ENCODE measurements around the gene TWNK.
"Not testable (repeated sequence)": the region's sequence is repeated elsewhere in the genome, so short reads cannot be mapped to it uniquely, and the experiment has no call there.

Gene TWNK

DNA sequence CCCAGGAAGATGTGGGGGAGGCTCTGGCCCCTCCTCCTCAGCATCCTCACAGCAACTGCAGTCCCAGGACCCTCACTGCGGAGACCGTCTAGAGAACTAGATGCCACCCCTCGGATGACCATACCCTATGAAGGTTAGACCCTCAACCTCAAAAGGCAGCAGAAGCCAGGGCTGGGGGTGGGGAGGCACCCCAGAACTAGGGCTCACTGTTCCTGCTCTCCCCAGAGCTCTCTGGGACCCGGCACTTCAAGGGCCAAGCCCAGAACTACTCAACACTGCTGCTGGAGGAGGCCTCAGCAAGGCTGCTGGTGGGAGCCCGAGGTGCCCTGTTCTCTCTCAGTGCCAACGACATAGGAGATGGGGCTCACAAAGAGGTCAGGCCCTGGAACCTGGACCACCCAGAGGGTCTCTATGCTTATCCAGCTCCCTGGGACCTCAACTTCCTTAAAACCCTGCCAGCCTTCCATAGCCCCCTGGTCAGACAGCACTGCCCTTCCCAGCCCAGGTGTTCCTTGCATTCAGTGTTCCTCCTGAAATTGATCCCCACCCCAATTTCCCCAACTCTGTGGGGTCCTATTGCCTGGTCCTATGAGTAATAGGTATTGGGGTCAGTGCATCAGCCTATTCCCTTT is 14.3 kb upstream of the TWNK start:
- no peak for DNase-seq (ENCODE audit: low read depth in 2 of 2)

DNA sequence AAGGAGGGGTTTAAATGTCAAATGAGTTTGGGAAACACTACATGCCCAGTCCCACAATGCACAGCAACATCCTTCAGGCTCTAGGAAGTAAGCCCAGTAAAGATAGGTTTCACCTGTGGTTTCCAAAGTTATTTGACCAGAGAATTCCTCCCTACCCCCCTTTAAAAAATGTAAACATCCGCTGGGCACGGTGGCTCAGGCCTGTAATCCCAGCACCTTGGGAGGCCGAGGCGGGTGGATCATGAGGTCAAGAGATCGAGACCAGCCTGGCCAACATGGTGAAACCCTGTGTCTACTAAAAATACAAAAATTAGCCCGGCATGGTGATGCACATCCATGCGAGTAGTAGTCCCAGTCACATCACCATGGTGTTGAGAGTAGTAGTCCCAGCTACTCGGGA is 11.9 kb upstream of the TWNK start:
- not testable (repeated sequence) for DNase-seq (ENCODE audit: low read depth in 2 of 2)

DNA sequence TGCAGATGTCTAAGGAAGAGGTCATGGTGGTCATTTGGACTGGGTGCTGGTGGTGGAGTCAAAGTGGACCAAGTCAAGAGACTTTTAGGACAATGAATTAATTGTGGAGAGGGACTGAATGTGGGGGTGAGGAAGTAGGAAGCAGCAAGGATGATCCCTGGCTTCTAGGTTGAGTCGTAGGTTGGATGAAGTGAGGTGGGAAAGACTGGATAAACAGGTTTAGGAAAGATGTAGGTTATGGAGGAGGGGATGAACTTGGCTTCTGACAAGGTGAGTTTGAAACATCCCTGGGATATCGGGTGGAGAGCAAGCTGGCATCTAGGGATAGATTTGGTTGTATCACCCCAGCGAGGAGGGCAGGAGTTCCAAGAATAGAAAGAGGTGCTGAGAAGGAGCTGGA is 10.4 kb upstream of the TWNK start:
- DNase-seq (ENCODE audit: low read depth in 2 of 2), result no peak

GRCh38 chr10:100977436-100977835 is 9.9 kb upstream of the TWNK start:
- no peak for DNase-seq (ENCODE audit: low read depth in 2 of 2)

DNA sequence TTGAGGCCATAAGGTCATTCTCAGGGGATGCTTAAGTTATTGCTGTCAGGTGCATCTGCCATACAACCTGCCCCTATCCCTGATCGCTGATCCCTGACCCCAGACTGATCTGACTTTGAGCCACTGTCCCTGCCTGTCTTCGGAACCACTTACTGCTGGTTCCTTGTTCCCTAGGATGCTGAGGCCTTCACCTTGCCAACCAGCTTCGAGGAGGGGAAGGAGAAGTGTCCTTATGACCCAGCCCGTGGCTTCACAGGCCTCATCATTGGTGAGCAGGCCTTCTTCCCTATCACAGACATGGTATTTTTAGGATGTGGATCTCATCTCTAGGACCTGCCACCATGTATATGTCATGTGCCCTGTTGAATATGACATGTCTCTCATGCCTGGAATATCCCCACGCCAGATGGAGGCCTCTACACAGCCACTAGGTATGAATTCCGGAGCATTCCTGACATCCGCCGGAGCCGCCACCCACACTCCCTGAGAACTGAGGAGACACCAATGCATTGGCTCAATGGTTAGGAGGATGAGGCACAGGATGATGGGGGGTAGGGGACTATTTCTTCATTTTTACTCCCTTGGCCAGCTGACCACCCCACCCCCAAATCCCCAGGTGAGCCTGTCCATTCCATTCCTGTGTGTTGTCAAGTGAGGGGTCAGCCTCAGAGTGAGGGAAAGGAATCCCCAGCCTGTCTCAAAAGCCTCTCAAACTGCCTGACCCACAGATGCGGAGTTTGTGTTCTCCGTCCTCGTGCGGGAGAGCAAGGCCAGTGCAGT is 9.0 kb upstream of the TWNK start:
- no peak for DNase-seq (ENCODE audit: low read depth in 2 of 2)

DNA sequence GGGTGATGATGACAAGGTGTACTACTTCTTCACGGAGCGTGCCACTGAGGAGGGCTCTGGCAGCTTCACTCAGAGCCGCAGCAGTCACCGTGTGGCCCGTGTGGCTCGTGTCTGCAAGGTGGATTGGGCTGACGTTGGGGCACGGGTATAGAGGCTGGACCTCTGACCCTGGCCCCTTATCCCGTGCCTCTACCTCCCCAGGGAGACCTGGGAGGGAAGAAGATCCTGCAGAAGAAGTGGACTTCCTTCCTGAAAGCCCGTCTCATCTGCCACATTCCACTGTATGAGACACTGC is 8.5 kb upstream of the TWNK start:
- DNase-seq (ENCODE audit: low read depth in 2 of 2), result no peak

DNA sequence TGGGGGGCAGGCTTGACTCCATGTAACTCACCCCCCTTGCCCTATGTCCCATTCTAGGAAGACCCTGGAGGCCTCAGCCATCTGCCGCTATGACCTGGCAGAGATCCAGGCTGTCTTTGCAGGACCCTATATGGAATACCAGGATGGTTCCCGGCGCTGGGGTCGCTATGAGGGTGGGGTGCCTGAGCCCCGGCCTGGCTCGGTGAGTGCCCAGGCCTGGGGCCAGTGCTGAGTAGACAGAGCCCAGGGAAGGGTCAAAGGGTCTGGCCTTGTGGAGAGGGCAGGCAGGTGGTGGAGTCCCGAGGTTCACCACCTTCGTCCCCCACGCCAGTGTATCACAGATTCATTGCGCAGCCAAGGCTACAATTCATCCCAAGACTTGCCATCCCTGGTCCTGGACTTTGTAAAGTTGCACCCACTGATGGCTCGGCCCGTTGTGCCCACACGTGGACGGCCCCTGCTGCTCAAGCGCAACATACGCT is 7.5 kb upstream of the TWNK start:
- no peak for DNase-seq (ENCODE audit: low read depth in 2 of 2)

DNA sequence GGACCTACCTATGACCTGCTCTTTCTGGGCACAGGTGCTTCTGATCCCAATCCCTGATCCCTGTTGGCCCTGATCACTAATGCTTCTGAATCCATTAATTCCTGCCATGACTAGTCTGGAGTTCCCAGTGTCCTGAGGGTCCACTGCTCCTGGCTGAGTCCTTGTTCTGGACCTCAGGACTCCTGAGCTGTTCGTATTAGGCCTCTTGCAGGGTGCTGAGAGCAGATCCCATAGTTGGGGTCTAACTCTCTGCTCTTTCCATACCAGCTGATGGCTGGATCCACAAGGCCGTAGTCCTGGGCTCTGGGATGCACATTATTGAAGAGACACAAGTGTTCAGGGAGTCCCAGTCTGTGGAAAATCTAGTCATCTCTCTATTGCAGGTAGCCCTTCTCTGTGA is 7.0 kb upstream of the TWNK start:
- DNase-seq (ENCODE audit: low read depth in 2 of 2), result no peak

DNA sequence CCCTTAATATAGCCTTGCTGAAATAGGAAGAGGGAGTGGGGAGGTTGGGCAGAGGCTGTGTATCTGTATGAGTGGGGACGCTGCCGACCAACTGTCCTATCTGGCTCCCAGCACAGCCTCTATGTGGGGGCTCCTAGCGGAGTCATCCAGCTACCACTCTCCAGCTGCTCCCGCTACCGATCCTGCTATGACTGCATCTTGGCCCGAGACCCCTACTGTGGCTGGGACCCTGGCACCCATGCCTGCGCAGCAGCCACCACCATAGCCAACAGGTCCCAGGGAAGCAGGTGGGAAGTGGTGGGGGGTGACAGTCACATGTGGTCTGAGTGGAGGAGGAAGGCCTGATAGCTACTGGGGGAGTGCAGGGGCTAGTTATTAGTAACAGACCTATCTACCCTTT is 6.6 kb upstream of the TWNK start:
- no peak for DNase-seq (ENCODE audit: low read depth in 2 of 2)

GRCh38 chr10:100981178-100981772 is 6.1 kb upstream of the TWNK start:
- no peak for DNase-seq (ENCODE audit: low read depth in 2 of 2)

GRCh38 chr10:100982916-100983830 is 4.2 kb upstream of the TWNK start:
- no peak for DNase-seq (ENCODE audit: low read depth in 2 of 2)

- no peak for DNase-seq (ENCODE audit: low read depth in 2 of 2)
These were observed 3.3 kb upstream of the TWNK start for GRCh38 chr10:100983868-100984671.

GRCh38 chr10:100984672-100985177 is 2.6 kb upstream of the TWNK start:
- DNase-seq (ENCODE audit: low read depth in 2 of 2), result no peak

DNA sequence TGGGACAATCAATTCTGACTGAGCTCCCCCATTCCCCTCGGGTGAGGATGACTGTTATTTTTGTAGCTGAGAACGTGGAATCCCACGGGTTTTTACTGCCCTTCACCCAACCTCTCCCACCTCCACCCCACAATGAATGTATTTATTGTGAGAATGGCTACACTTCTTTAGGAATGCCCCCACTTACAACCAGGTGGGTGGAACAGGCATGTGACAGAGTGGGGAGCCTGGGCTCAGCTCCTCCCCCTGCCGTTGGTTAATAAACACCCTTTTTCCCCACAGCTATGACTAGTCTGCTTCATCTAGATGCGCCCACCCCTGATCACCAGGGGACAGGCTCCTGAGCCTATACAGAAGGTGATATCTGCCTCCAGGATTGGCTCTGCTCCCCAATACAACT is 2.0 kb upstream of the TWNK start:
- DNase-seq (ENCODE audit: low read depth in 2 of 2), result no peak

DNA sequence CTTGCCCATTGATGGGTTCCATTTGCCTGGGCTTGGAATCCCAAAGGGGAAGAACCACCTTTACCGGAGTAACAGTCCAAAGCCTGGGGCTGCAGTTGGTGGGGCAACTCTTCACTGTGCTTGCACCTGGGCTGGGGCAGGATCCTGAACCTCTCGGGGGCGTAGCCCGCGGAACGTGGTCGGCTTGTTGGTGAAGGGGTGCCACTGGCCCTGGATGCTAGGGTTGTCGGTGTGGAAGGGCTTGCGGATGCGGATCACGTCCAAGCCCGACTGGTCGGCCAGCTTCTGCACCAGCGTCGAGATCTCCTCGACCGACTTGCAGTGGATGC is 756 bp upstream of the TWNK start:
- no peak for DNase-seq (ENCODE audit: low read depth in 2 of 2)

DNA sequence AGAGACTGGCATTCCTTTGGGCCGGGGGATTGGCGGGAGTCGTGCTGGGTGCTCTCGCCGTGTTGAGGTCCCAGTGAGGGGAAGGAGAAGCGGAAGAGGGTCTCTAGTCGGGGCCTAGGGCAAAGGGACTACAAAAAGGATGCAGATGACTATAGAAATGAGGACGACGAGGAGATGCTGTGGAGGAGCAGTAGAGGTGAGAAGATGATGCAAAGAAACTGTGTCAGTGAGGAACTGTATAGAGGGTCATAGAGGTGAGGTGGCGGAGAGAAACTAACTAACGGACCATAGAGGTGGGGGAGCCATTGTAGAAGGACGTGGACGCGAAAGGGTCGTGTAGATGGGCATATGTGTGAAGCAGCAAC is 324 bp downstream of the TWNK start:
- DNase-seq (ENCODE audit: low read depth in 2 of 2), result no peak

DNA sequence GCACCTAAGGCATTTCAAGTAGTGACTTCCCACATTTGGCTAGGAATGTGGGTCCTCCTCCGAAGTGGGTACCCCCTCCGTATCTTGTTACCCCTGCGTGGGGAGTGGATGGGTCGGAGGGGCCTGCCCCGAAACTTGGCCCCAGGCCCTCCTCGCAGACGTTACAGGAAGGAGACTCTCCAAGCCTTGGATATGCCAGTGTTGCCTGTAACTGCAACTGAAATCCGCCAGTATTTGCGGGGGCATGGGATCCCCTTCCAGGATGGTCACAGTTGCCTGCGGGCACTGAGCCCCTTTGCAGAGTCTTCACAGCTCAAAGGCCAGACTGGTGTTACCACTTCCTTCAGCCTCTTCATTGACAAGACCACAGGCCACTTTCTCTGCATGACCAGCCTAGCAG is 823 bp downstream of the TWNK start:
- no peak for DNase-seq (ENCODE audit: low read depth in 2 of 2)

- DNase-seq (ENCODE audit: low read depth in 2 of 2), result no peak
These were observed 1.7 kb downstream of the TWNK start for GRCh38 chr10:100989088-100989487.

- DNase-seq (ENCODE audit: low read depth in 2 of 2), result no peak
These were observed 6.8 kb downstream of the TWNK start for GRCh38 chr10:100993986-100994708.

GRCh38 chr10:100995181-100995580 is 7.8 kb downstream of the TWNK start:
- no peak for DNase-seq (ENCODE audit: low read depth in 2 of 2)
